GM18526 (cell line): Measurements from ENCODE around the gene TM2D1.

ENCODE experiments used
- POLR2A ChIP-seq: IDR thresholded peaks from 3 replicates; pipeline ENCODE4 v1.6.1; 2011; ENCODE audit not compliant: insufficient read length; ENCODE audit errors: extremely low read depth

The TM2D1 gene

DNA sequence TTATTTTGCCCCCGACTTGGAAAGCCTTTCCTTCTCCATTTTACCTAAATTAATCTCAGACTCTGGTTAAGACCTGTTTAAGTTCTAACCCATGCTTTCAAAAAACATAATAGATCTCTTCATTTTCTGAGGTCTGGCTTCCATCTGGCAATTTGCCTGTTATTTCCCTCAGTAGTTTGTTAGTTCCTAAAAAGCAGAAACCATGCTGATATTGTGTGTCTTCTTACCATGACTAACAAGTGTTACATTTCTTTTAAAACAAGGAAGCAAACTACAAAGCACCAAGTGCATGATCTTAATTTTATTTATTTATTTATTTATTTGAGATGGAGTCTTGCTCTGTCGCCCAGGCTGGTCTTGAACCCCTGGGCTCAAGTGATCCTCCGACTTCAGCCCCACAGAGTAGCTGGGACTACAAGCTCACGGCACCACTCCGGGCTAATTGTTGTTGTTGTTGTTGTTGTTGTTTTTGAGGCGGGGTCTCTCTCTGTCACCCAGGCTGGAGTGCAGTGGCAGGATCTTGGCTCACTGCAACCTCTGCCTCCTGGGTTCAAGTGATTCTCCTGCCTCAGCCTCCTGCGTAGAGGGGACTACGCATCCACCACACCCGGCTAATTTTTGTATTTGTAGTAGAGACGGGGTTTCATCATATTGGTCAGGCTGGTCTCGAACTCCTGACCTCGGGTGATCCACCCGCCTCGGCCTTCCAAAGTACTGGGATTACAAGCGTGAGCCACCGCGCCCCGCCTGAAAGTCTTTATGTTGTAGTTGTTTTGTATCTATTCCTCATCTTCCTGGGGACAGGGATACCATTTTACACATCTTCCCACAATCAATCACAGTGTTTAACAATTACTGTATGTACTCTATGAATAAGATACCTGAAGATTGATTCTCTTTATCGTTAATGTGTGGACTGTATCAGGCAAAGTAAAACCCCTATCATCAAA, 16.1 kb upstream of the TM2D1 start:
- no peak for TF ChIP-seq POLR2A

DNA sequence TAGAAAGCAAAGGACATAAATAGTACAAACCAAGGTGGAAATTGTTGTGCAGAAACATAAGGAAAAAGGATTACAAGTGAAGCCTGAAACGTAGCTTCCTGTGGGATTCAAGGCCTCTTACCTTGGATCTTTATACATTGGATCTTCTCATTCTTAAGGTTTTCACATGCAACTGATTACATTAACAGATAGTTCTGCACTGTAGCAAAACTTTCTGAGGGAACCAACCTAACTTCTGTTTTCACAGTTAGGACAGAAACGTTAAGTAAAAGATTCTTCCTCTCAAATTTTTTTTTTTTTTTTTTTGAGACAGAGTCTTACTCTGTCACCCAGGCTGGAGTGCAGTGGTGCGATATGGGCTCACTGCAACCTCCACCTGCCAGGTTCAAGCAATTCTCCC, 7.8 kb upstream of the TM2D1 start:
- TF ChIP-seq POLR2A = no peak

DNA sequence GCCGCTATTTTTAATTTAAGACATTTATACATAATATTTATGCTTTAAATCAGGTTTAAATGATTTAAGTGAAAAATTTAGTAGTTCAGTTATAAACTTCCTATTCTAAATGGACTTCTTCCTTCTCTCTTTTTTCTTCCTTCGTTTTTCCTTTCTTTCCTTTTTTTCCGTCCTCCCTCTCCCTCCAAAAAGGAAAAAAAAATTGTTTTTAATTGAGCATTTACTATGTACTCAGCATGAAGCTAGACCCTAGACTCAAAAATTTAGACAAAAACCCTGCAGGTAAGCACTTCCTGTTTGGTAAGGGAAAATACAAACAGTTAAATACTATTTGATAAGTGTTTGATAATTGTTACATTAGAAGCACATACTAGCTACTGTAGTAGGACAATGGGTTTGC, 2.6 kb upstream of the TM2D1 start:
- TF ChIP-seq POLR2A = no peak

DNA sequence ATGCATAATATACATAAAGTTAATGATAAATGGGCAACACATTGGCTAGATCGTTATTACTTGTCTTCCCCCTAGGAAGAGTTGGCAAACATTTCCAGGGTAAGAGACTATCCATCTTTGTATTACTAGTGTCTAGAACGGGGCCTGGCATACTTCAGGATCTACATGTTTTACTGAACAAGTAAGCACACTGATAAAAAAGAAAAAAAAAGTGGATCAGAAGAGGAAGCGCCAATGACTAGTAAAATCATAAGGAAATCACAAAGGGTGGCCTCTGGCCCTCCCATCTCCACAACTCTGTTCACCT, 482 bp downstream of the TM2D1 start:
- no peak for TF ChIP-seq POLR2A

DNA sequence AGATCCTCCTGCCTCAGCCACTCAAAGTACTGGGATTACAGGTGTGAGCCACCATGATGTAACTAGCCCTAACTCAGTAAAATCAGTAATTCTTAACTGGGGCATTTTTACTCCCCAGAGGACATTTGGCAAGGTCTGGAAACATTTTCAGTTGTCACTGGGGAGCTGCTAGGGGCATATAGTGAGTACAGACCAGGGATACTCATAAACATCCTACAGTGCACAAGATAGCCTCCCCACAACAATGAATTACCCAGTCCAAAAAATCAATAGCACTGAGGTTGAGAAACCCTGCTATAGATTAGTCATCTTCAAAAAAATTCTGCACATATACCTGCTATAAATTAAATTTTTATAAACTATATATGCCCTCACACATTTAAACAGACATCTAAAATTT, 13.0 kb downstream of the TM2D1 start:
- no peak for TF ChIP-seq POLR2A

DNA sequence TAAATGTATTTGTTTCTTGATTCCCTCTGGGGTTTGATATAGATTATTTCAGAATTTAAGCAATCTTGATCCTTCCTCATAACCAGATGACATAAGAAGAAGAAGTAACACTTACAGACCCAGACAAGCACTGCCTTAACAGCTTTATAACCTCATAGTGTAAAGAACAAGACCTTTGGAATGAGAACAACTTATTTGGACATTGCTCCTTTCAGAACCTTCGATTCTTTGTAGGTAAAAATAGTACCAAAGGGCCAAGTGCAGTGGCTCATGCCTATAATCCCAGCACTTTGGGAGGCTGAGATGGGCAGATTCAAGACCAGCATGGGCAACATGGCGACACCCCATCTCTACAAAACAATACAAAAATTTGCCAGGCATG, 15.0 kb downstream of the TM2D1 start:
- no peak for TF ChIP-seq POLR2A

DNA sequence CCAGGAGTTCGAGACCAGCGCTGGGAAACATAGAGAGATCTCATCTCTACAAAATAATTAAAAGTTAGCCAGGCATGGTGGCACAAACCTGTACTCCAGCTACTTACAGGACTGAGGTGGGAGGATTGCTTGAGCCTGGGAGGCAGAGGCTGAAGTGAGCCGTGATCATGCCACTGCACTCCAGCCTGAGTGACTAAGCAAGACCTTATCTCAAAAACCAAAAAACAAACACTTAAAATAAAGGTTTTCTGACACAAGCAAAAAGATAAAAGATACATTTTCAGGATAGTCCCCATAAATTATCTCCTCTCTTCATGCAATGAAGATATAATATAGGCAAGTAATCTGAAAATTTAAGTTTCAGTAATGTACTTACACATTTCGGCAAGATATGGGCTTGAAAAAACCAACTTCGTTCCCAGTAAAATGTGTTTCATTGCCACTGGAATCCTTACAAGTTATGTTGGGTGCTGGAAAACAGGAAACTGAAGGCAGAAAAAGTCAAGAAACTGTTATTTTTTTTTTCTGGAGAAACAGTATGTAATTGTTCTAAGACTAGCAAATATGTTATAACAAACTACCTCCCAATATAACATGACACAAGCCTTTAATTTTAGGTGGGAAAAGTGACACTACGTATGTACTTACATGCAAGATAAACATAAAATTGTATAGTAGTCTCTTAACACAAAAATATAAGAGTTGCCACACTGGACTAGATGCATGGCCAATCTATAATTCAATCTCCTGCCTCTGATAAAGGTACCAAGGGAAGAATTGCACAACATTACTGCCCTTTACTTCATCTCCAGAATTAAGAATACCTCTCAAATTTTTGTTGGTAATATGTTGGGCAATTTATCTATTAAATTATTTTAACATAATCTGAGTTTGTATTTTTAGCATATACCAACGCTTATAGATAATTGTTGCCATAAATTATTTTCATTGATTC, 15.7 kb downstream of the TM2D1 start:
- no peak for TF ChIP-seq POLR2A

DNA sequence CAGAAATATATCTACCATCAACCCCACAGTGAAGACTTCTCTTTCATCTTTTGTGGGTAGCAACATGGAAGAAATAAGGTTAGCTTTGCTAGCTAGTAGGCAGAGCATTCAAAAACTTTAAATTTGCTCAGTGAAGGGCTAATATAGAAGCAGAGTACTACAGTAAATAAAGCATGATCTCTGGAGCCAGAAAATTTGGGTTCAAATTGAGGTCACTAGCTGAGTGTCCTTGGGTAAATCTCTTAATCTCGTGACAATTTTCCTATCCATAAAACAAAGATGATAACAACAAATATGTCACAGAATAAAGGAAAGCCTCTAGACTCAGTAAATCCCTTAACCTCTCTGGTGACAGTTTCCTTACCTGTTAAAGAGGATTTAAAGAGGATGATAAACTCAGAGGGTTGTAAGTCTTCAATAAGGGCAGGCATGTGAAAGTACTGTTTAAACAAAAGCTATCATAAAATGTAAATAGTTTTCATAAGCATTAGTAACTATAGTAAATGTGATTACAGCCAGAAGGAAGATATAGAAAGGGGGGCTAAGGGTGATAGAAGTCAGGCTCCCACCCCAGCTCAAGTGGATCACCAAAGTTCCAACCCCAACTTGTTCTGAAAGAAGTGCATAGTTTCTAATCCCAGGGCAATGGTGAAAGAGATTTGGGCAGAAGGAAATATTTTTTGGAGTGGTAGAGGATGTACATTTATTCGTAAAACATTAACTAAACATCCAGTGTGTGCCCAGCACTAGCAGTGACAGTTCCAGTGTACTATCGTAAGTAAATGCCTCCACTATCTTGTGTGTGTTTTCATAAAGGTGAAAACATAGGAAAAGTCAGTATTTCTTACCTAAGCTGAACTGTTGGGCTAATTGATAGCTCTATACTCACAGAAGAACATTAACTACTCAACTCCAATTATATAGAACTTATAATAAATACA, 24.8 kb downstream of the TM2D1 start:
- no peak for TF ChIP-seq POLR2A

DNA sequence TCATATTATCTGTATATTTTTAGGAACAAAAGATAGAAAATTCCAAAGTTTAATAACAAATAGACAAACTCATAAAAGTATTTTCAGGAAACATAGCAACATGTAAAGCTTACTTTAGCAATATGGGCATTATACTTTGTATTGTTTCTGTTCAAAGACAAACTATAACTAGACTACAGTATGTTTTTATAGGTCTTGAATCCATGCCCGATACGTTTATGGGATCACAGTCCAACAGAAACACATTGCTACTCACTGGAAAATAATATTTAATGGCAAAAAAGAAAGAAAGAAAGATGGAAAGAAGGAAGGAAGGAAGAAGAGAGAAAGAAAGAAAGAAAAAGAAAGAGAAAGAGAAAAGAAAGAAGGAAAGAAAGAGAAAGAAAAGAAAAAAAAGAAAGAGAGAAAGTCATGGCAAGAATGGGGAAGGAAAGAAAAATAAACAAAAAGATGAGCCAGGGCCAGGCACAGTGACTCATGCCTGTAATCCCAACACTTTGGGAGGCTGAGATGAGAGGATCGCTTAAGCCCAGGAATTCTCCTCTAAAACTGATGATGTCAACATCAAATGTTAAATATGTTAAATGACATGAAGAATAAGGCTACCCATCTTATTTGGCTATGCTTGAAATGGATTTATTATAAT, 32.7 kb downstream of the TM2D1 start:
- TF ChIP-seq POLR2A = no peak

DNA sequence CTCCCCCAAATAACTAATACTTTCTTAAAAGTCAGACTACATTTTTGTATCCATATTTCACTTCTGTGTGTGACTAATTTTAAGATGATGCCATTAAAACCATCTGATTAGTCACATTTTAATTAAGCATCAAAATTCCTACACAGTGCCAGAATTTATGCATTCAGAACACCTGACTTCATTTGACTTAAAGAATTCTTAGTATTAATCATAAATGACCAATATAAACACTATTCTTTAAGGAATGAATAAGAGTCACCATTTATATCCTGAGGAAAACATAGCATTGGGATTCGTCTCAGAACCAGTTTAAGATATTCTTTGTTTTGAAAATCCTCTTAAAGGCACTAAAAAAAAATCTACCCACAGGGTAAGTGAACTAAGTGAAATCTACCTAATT, 37.0 kb downstream of the TM2D1 start:
- no peak for TF ChIP-seq POLR2A

DNA sequence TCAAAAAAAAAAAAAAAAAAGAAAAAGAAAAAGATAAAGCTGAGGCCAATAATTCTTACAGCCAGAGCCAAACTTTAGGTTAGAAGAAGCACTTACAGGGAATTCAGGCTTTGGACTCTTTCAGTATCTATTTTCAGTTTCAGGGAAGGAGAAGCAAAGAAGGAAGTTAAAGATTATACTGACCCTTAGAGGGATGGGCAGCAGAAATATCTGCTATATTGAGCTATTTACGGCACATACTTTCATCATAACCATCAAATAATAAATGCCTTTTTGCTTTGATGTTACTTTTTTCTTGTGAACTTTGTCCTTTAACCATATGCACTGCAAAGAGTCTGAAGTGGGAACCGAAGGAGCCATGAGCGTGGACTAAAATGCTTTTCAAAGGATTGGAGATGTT, 42.0 kb downstream of the TM2D1 start:
- TF ChIP-seq POLR2A = no peak

DNA sequence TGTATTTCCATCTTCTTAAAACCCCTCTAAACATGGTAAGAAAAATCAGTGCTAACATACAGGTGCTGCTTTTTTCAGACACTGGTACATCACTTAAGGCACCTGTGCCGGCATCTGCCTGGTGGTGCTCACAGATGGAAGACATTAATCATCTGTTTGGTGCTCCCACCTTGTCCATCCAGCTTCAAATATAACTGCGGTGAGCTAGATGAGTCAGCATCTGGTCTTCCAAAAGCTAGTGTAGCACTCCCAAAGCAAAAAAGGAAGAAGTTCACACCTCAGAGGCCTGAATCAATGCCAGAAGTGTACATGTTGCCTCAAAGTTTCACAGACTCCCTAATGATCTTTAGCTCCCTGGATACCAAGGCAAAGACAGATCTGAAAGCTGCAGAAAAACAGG, 44.4 kb downstream of the TM2D1 start:
- no peak for TF ChIP-seq POLR2A

DNA sequence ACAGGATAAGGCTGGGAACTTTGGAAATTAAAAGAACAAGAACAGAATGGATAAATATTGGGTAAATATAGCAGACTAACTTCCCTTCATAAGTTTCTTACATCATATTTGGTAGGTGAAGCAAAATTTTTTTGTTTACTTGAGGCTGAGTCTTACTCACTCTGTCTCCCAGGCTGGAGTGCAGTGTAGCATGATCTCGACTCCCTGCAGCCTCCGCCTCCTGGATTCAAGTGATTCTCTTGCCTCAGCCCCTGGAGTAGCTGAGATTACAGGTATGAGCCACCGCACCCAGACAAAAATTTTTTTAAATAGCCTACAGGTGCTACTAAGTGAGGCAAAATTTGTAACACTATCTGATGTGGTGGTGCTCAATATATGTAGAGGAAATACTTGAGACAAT, 50.7 kb downstream of the TM2D1 start:
- TF ChIP-seq POLR2A = no peak

DNA sequence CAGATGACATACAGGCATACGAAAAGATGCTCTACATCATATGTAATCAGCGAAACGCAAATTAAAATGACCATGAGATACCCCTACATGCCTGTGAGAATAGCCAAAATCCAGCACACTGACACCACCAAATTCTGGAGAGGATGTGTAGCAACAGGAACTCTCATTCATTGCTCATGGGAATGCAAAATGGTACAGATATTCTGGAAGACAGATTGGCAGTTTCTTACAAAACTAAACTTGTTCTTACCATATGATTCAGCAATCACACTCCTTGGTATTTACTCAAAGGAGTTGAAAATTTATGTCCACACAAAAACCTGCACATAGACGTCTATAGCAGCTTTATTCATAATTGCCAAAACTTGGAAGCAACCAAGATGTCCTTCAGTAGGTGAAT, 52.6 kb downstream of the TM2D1 start:
- TF ChIP-seq POLR2A = no peak

DNA sequence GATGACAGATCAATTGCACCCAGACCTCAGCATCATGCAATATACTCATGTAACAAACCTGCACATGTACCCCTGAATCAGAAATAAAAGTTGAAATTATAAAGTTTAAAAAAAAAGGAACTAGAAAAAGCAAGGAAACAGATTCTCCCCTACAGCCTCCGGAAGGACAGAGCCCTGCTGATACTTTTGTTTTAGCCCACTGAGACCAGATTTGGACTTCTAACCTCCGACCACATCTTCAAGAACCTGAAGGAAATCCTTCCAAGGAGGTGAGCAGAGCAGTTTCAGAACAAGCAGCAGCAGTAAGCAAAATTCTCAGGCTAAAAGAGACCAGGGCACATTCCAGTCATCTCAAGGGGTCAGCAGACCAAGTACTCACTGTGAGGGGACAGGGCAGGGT, 54.5 kb downstream of the TM2D1 start:
- TF ChIP-seq POLR2A = no peak
